Dermis microvascular lymphatic vessel endothelial cell (primary cell): Measurements from ENCODE around the gene CDK5R2. TPM values are rescaled to one million over a fixed set of nuclear protein-coding genes. Genes with fewer than 3 reads are reported as not detected.

Source experiments
- DNase-seq, 2 donors: peaks; one replicate each; pipeline versions ENCODE4 v3.0.0 to v3.0.0-alpha.2; 2010; ENCODE audit warnings: low read depth in 2 of 2
- total RNA-seq: library from RNA; depleted of rRNA; stranded (reverse); fragments of >200 nt; gene quantifications from 2 replicates; pipeline ENCODE4 v1.2.1, GENCODE V29; 2014

CDK5R2 gene
- total RNA-seq, 1 donor from 2014 or later = not detected

DNA sequence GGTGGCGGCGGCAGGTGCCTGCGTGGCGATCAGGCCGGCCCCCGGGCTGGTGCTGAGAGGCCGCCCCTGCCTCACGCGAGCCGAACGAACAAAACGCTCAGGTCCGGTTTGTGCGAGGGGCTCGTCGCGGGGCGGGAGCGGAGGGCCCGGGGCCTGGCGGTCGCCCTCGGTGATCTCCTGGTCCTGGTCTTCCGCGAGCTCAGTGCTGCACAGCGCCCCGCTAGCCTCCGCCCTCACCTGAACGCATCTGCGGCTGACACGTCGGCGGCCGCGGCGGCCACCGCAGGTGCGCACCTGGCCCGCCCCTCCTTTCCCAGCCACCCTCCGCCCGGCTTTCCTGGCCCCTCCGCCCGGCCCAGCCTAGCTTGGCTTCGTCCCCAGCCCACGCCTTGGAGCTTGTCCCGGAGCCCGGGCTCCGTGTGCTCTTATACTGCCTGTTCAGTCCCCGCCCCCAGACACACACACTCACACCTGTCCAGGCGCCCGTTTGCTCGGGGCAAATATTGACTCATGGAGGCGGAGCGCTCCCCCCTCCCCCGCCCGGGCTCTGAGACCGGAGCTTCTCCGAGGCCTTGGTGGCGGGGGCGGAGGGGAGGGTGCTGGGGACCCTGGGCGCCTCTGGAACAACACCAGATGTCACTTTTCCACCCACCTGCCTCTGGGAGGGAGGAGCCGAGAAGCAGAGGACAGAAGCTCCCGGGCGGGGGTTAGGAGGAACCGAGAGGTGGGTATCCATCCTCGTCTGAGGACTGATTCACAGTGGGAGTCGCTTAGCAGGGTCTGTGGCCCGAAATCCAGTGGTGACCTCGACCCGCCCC is 42.3 kb downstream of the CDK5R2 start:
- no peak for DNase-seq

DNA sequence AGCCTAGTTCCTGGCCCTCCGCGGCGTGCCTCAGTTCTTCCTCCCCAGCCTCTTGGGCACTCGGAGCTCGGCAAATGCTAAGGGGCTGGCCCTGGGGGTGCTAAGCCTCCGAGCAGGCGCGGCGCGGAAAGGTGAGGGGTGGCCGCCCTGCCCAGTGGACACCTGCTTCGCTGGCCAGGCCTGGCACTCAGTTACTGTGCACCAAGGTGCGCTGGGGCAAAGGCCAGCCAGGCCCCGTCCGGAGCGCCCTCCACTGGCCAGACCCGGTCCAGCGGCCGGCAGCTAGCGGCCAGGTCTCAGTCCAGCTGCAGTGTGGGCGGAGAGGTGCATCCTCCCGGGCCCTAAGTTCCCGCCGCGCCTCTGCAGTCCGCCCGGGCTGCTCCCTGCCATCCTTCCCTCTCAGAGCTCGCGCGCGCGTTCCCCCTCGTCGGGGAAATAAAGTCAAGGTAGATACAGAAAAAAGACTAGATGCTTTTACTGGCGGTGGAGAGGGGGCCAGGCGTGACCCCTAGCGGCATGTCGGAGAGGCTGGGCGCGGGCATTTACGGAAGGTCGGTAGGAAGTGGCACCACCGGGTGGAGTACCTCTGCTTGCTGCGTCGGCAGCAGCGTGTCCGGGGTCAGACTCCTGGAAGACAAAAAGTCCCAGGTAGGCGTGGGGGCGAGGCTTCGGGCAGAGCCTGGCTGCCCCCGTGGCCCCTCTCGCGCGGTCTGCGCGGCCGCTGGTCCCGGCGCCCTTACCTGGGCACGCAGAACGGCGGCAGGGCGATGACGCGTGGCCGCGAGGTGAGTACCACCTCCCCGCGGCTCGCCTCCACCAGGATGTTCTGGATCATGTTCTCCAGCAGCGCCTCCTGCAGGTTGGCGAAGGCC is 43.2 kb downstream of the CDK5R2 start:
- DNase-seq = peak in 1 of 2 donors; percentile 38

GRCh38 chr2:219003267-219003634 is 43.8 kb downstream of the CDK5R2 start:
- peak in 1 of 2 donors; percentile 9 for DNase-seq

DNA sequence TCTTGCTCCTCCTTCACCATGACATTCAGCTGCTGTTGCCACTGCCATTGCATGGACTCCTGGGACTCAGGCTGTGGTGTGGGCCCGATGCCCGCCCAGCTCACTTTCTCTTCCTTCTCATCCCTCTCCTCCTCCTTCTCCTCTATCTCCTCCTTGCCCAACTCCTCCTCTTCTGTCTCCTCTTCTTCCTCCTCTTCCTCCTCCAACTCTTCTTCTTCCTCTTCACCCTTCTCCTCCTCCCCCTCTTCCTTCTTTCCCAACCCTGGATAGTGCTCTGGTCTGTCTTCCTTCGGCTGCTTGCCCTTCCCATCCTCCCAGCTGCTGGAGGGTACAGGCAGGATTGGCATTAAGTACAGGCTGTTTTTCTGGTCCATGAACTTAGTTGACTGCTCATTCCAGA is 44.5 kb downstream of the CDK5R2 start:
- DNase-seq = no peak

DNA sequence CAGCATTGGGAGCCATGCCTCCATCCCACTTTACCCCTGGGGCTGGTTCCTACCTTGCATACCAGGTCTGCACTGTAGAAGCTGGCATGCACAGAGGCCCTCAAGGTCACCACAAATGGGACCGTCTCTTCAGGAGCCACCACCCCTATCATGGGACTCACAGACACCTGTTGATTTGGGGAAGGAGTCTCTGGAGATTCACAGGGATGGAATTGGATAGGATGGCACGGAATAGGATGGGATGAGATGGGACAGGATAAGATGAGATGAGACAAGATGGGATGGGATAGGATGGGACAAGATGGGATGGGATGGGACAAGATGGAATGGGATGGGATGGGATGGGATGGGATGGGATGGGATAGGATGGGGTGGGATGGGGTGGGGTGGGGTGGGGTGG is 49.8 kb downstream of the CDK5R2 start:
- no peak for DNase-seq

- DNase-seq = no peak
Observed at GRCh38 chr2:219010162-219010756, 50.8 kb downstream of the CDK5R2 start.

GRCh38 chr2:219010873-219011272 is 51.4 kb downstream of the CDK5R2 start:
- DNase-seq = no peak

Other genes starting within 250 kb of the CDK5R2 start
- gene TTLL4, start 248.8 kb upstream of the CDK5R2 start, total RNA-seq = 5.4 and 7.3 TPM in 2 replicates
- gene CYP27A1, start 177.5 kb upstream of the CDK5R2 start, total RNA-seq = 6.2 and 19.2 TPM in 2 replicates
- gene PRKAG3, start 127.9 kb upstream of the CDK5R2 start, total RNA-seq = not detected in 2 replicates
- gene WNT6, start 99.9 kb upstream of the CDK5R2 start, total RNA-seq = not detected in 2 replicates
- not detected in 2 replicates for gene WNT10A, start 78.8 kb upstream of the CDK5R2 start, total RNA-seq
- not detected in 2 replicates for gene FEV, start 25.5 kb downstream of the CDK5R2 start, total RNA-seq
- not detected in 2 replicates for gene CRYBA2, start 33.8 kb downstream of the CDK5R2 start, total RNA-seq
- gene CFAP65, start 81.8 kb downstream of the CDK5R2 start, total RNA-seq = not detected in 2 replicates
- under 0.01 TPM in 2 replicates for gene IHH, start 101.3 kb downstream of the CDK5R2 start, total RNA-seq
- gene NHEJ1, start 201.1 kb downstream of the CDK5R2 start, total RNA-seq = 13.7 and 16.3 TPM in 2 replicates
- 0.64 and 0.89 TPM in 2 replicates for gene SLC23A3, start 210.4 kb downstream of the CDK5R2 start, total RNA-seq
- 16.7 and 29.0 TPM in 2 replicates for gene CNPPD1, start 217.3 kb downstream of the CDK5R2 start, total RNA-seq
- gene RETREG2, start 218.6 kb downstream of the CDK5R2 start, total RNA-seq = 49.0 and 65.2 TPM in 2 replicates
- gene ZFAND2B, start 247.1 kb downstream of the CDK5R2 start, total RNA-seq = 20.0 and 22.1 TPM in 2 replicates